Measurements from ENCODE around the gene FOLH1. TPM values are rescaled to one million over a fixed set of nuclear protein-coding genes. Genes with fewer than 3 reads are reported as not detected.
"Not testable (repeated sequence)": the region's sequence is repeated elsewhere in the genome, so short reads cannot be mapped to it uniquely, and the experiment has no call there.

Gene FOLH1
- total RNA-seq, 1 donor from 2014 or later, result not detected

GRCh38 chr11:49174691-49175366 lies 33.6 kb downstream of the FOLH1 start:
- H3K4me3 ChIP-seq (ENCODE audit: low read depth, low read length); FAIRE-seq; H3K36me3 ChIP-seq (ENCODE audit: control insufficient read depth, insufficient read depth, low read length); DNase-seq (ENCODE audit: low read depth); H3K27me3 ChIP-seq (ENCODE audit: control insufficient read depth, insufficient read depth, low read length): not testable (repeated sequence)

- FAIRE-seq; DNase-seq (ENCODE audit: low read depth): not testable (repeated sequence)
Measured at GRCh38 chr11:49171613-49172012, 36.8 kb downstream of the FOLH1 start.

GRCh38 chr11:49169579-49169978 lies 38.8 kb downstream of the FOLH1 start:
- not testable (repeated sequence) for FAIRE-seq; DNase-seq (ENCODE audit: low read depth); H3K4me3 ChIP-seq (ENCODE audit: low read depth, low read length); H3K36me3 ChIP-seq (ENCODE audit: control insufficient read depth, insufficient read depth, low read length); H3K27me3 ChIP-seq (ENCODE audit: control insufficient read depth, insufficient read depth, low read length)

More at GRCh38 chr11:49171613-49172012, 36.8 kb downstream of the FOLH1 start:
- H3K27me3 ChIP-seq (ENCODE audit: control insufficient read depth, insufficient read depth, low read length); H3K4me3 ChIP-seq (ENCODE audit: low read depth, low read length); H3K36me3 ChIP-seq (ENCODE audit: control insufficient read depth, insufficient read depth, low read length): not testable (repeated sequence)

- not testable (repeated sequence) for DNase-seq (ENCODE audit: low read depth); H3K27me3 ChIP-seq (ENCODE audit: control insufficient read depth, insufficient read depth, low read length); H3K4me3 ChIP-seq (ENCODE audit: low read depth, low read length); FAIRE-seq; H3K36me3 ChIP-seq (ENCODE audit: control insufficient read depth, insufficient read depth, low read length)
Measured at GRCh38 chr11:49168992-49169391, 39.4 kb downstream of the FOLH1 start.

DNA sequence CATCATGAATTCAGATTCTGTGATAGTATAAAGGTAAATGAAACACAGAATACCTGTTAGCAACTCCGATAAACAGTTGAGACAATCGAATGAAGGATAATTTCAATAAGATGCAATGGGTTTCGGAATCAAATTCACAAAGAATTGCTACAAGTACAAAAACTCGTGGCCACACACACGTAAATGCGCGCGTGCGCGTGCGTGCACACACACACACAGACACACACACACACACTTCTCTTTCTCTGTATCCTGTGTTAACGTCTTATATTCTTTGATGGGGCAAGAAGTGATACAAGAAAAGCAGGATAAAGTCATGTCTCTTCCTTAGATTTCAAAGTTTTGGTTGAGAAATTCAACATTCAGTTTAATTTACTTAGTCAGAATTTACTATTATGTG lies 57.2 kb downstream of the FOLH1 start:
- TF ChIP-seq, protein P1, sequence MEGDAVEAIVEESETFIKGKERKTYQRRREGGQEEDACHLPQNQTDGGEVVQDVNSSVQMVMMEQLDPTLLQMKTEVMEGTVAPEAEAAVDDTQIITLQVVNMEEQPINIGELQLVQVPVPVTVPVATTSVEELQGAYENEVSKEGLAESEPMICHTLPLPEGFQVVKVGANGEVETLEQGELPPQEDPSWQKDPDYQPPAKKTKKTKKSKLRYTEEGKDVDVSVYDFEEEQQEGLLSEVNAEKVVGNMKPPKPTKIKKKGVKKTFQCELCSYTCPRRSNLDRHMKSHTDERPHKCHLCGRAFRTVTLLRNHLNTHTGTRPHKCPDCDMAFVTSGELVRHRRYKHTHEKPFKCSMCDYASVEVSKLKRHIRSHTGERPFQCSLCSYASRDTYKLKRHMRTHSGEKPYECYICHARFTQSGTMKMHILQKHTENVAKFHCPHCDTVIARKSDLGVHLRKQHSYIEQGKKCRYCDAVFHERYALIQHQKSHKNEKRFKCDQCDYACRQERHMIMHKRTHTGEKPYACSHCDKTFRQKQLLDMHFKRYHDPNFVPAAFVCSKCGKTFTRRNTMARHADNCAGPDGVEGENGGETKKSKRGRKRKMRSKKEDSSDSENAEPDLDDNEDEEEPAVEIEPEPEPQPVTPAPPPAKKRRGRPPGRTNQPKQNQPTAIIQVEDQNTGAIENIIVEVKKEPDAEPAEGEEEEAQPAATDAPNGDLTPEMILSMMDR (IDR thresholded peaks at IDR 0.05; ENCODE audit: insufficient read depth, low read length, severe bottlenecking), result no peak
- peak; percentile 32 for FAIRE-seq
- Histone ChIP-seq H3K27me3 (ENCODE audit: control insufficient read depth, insufficient read depth, low read length) (no peaks in the 10 kb centered on the region), H3K4me3 (ENCODE audit: low read depth, low read length) (no peak overlapping the region), H3K36me3 (ENCODE audit: control insufficient read depth, insufficient read depth, low read length) (no peaks in the 10 kb centered on the region)
- no peak for DNase-seq (ENCODE audit: low read depth)

- FAIRE-seq; DNase-seq (ENCODE audit: low read depth); H3K27me3 ChIP-seq (ENCODE audit: control insufficient read depth, insufficient read depth, low read length); H3K36me3 ChIP-seq (ENCODE audit: control insufficient read depth, insufficient read depth, low read length); H3K4me3 ChIP-seq (ENCODE audit: low read depth, low read length): not testable (repeated sequence)
Measured at GRCh38 chr11:49102356-49102755, 106.0 kb downstream of the FOLH1 start.

Other genes with a start within 250 kb of the FOLH1 start
- not detected in 2 replicates for gene TRIM51G, start 224.7 kb downstream of the FOLH1 start, total RNA-seq
- gene TRIM49B, start 179.8 kb downstream of the FOLH1 start, total RNA-seq, result not detected in 2 replicates
- not detected in 2 replicates for gene TRIM64C, start 149.5 kb downstream of the FOLH1 start, total RNA-seq